HG03175 (cell line): ENCODE data around the gene ARHGAP35.
"Not testable (repeated sequence)": the region's sequence is repeated elsewhere in the genome, so short reads cannot be mapped to it uniquely, and the experiment has no call there.

Source experiments
- ATAC-seq: cut with Tn5 transposase; IDR thresholded peaks from one replicate; pipeline ENCODE4 v1.9.1; 2021; ENCODE audit warnings: mild to moderate bottlenecking, moderate library complexity; ENCODE audit not compliant: unreplicated experiment

The ARHGAP35 gene

GRCh38 chr19:46842791-46843190 is 18.0 kb upstream of the ARHGAP35 start:
- ATAC-seq = no peak

- ATAC-seq = no peak
Observed at GRCh38 chr19:46844067-46844489, 16.7 kb upstream of the ARHGAP35 start.

GRCh38 chr19:46845959-46846459 is 14.8 kb upstream of the ARHGAP35 start:
- ATAC-seq = no peak

- no peak for ATAC-seq
Observed at GRCh38 chr19:46847528-46847927, 13.3 kb upstream of the ARHGAP35 start.

- no peak for ATAC-seq
Observed at GRCh38 chr19:46848389-46848788, 12.4 kb upstream of the ARHGAP35 start.

- ATAC-seq = no peak
Observed at GRCh38 chr19:46849610-46850009, 11.2 kb upstream of the ARHGAP35 start.

GRCh38 chr19:46850228-46851203 is 10.3 kb upstream of the ARHGAP35 start, which contains the start of gene AP2S1:
TSS of gene AP2S1 (minus strand) at chr19:46850846. CDS start at chr19:46850766, 80 bp downstream.
- peak; percentile 94 for ATAC-seq

- ATAC-seq = no peak
Observed at GRCh38 chr19:46852830-46853229, 8.0 kb upstream of the ARHGAP35 start.

- ATAC-seq = not testable (repeated sequence)
Observed at GRCh38 chr19:46854698-46855097, 6.1 kb upstream of the ARHGAP35 start.

- peak; percentile 42 for ATAC-seq
Observed at GRCh38 chr19:46856062-46857022, 4.5 kb upstream of the ARHGAP35 start.

GRCh38 chr19:46859637-46860124 is 1.1 kb upstream of the ARHGAP35 start:
- ATAC-seq = no peak

GRCh38 chr19:46860125-46860845 is 512 bp upstream of the ARHGAP35 start:
- peak; percentile 72 for ATAC-seq

- ATAC-seq = no peak
Observed at GRCh38 chr19:46861691-46862502, 1.1 kb downstream of the ARHGAP35 start.

- no peak for ATAC-seq
Observed at GRCh38 chr19:46862503-46862834, 1.7 kb downstream of the ARHGAP35 start.

GRCh38 chr19:46862974-46863632 is 2.3 kb downstream of the ARHGAP35 start:
- no peak for ATAC-seq

GRCh38 chr19:46863818-46864629 is 3.2 kb downstream of the ARHGAP35 start:
- no peak for ATAC-seq

- no peak for ATAC-seq
Observed at GRCh38 chr19:46866407-46867136, 5.8 kb downstream of the ARHGAP35 start.
